Astrocyte of the spinal cord (primary cell): ENCODE results near the gene OLIG3.

ENCODE experiments used
- DNase-seq: peaks from one replicate; pipeline ENCODE4 v3.0.0; 2011; ENCODE audit warnings: low read depth, low spot score
- H3K4me3 ChIP-seq: 2 replicates; pipeline ENCODE4 v1.5.1; 2011; ENCODE audit warnings: low read depth, mild to moderate bottlenecking, low read length, moderate library complexity
- CTCF ChIP-seq: IDR thresholded peaks from 2 replicates; pipeline ENCODE4 v1.5.1; 2012; ENCODE audit warnings: low read depth, mild to moderate bottlenecking, low read length, inconsistent platforms
- in situ Hi-C: cut with HindIII; loops from 2 replicates; pipeline ENCODE4 v1.10.0; 2017; ENCODE audit warnings: low sequenced_read_pairs

The OLIG3 gene

GRCh38 chr6:137514418-137514817 lies 20.2 kb upstream of the OLIG3 start:
- no peak for DNase-seq
- TF ChIP-seq CTCF, result no peak
- no peak overlapping the region for H3K4me3 ChIP-seq
- in situ Hi-C loops, result no loop called here

- in situ Hi-C loops, result no loop called here
- no peak overlapping the region for H3K4me3 ChIP-seq
- no peak for TF ChIP-seq CTCF
- DNase-seq, result no peak
Observed at GRCh38 chr6:137512757-137513605, 18.8 kb upstream of the OLIG3 start.

- H3K4me3 ChIP-seq, result no peak overlapping the region
- in situ Hi-C loops, result no loop called here
- DNase-seq, result no peak
- TF ChIP-seq CTCF, result no peak
Observed at GRCh38 chr6:137510923-137511322, 16.7 kb upstream of the OLIG3 start.

- in situ Hi-C loops, result no loop called here
- TF ChIP-seq CTCF, result no peak
- no peak for DNase-seq
- H3K4me3 ChIP-seq, result no peak overlapping the region
Observed at GRCh38 chr6:137498481-137499190, 4.4 kb upstream of the OLIG3 start.

GRCh38 chr6:137497721-137498463 lies 3.7 kb upstream of the OLIG3 start:
- no peak for TF ChIP-seq CTCF
- in situ Hi-C loops, result no loop called here
- DNase-seq, result no peak
- H3K4me3 ChIP-seq, result no peak overlapping the region

- no peak for TF ChIP-seq CTCF
- no peak for DNase-seq
- in situ Hi-C loops, result no loop called here
- no peak overlapping the region for H3K4me3 ChIP-seq
Observed at GRCh38 chr6:137496909-137497720, 2.9 kb upstream of the OLIG3 start.
